HCT116 (cell line): ENCODE measurements around the gene AQP9.

ENCODE experiments used
- EGR1 ChIP-seq: IDR thresholded peaks from 2 replicates; pipeline ENCODE4 v1.6.1; 2012; ENCODE audit warnings: low read depth
- EZH2 ChIP-seq: fragments of 200-600 bp; sonication (generic); IDR thresholded peaks from 2 replicates; pipeline ENCODE4 v1.6.1; 2017; ENCODE audit warnings: antibody characterized with exemption, mixed run types
- EZH2phosphoT487 ChIP-seq: fragments of 200-600 bp; IDR thresholded peaks from 2 replicates; pipeline ENCODE4 v1.6.1; 2018; ENCODE audit warnings: antibody characterized with exemption, borderline replicate concordance
- POLR2A ChIP-seq: IDR thresholded peaks from 2 replicates; pipeline ENCODE4 v1.7.0; 2011; ENCODE audit warnings: borderline replicate concordance; ENCODE audit not compliant: insufficient read depth, insufficient read length; ENCODE audit errors: extremely low read depth
- POLR2AphosphoS5 ChIP-seq: IDR thresholded peaks from 2 replicates; pipeline ENCODE4 v1.6.1; 2011; ENCODE audit warnings: mild to moderate bottlenecking, low read depth, low read length, moderate library complexity
- RAD21 ChIP-seq: IDR thresholded peaks from 2 replicates; pipeline ENCODE4 v1.6.1; 2012; ENCODE audit warnings: low read depth, mild to moderate bottlenecking
- ZFX ChIP-seq: fragments of 450-650 bp; IDR thresholded peaks from 2 replicates; pipeline ENCODE4 v1.6.1; 2017
- ZNF274 ChIP-seq: fragments of 200-500 bp; sonication (Bioruptor generic); IDR thresholded peaks from 2 replicates; pipeline ENCODE4 v1.6.1; 2014; ENCODE audit warnings: mild to moderate bottlenecking, low read depth, low read length, inconsistent platforms
- TF ChIP-seq, protein P1 (sequence below), 3 experiments: fragments of 200-600 bp in 1 of 3; sonication (generic) in 1 of 3; IDR thresholded peaks in 2 of 3; conservative IDR thresholded peaks in 1 of 3; 2 replicates each; pipeline ENCODE4 v1.5.1; 2012 to 2017; ENCODE audit warnings: low read depth in 2 of 3, low read length in 2 of 3, antibody characterized with exemption in 1 of 3, borderline replicate concordance in 1 of 3, control low read depth in 1 of 3, mild to moderate bottlenecking in 1 of 3, mixed read lengths in 1 of 3, mixed run types in 1 of 3, moderate library complexity in 1 of 3; ENCODE audit not compliant: insufficient read depth in 1 of 3
- TF ChIP-seq, protein P2 (sequence below): IDR thresholded peaks from 2 replicates; pipeline ENCODE4 v1.6.1; 2012

GRCh38 chr15:58136731-58137130 lies 1.4 kb upstream of the AQP9 start:
- TF ChIP-seq, protein P1, sequence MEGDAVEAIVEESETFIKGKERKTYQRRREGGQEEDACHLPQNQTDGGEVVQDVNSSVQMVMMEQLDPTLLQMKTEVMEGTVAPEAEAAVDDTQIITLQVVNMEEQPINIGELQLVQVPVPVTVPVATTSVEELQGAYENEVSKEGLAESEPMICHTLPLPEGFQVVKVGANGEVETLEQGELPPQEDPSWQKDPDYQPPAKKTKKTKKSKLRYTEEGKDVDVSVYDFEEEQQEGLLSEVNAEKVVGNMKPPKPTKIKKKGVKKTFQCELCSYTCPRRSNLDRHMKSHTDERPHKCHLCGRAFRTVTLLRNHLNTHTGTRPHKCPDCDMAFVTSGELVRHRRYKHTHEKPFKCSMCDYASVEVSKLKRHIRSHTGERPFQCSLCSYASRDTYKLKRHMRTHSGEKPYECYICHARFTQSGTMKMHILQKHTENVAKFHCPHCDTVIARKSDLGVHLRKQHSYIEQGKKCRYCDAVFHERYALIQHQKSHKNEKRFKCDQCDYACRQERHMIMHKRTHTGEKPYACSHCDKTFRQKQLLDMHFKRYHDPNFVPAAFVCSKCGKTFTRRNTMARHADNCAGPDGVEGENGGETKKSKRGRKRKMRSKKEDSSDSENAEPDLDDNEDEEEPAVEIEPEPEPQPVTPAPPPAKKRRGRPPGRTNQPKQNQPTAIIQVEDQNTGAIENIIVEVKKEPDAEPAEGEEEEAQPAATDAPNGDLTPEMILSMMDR (IDR thresholded peaks at IDR 0.05 in 2 of 3, conservative IDR thresholded peaks at IDR 0.05 in 1 of 3; ENCODE audit: borderline replicate concordance in 1 of 3, insufficient read depth in 1 of 3, low read depth in 2 of 3, low read length in 2 of 3): no peak
- TF ChIP-seq EGR1 (no peak), POLR2A (no peak), EZH2phosphoT487 (no peak), POLR2AphosphoS5 (no peak), EZH2 (no peak), ZNF274 (no peak), RAD21 (no peak), ZFX (no peak)
- TF ChIP-seq, protein P2, sequence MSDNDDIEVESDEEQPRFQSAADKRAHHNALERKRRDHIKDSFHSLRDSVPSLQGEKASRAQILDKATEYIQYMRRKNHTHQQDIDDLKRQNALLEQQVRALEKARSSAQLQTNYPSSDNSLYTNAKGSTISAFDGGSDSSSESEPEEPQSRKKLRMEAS: no peak
